C4-2B (cell line): Measurements from ENCODE around the gene PPP1R17.

Source experiments
- CTCF ChIP-seq: fragments of 450-650 bp; conservative IDR thresholded peaks from 2 replicates; pipeline ENCODE4 v1.5.1; 2017; ENCODE audit warnings: mild to moderate bottlenecking
- ZFX ChIP-seq: fragments of 450-650 bp; IDR thresholded peaks from 2 replicates; pipeline ENCODE4 v1.6.1; 2017

GRCh38 chr7:31747553-31747952 lies 60.5 kb downstream of the PPP1R17 start:
- TF ChIP-seq CTCF: no peak
- no peak for TF ChIP-seq ZFX
